ENCODE results near the gene PACSIN2. TPM values are rescaled to one million over a fixed set of nuclear protein-coding genes. Genes with fewer than 3 reads are reported as not detected.

PACSIN2 gene
- total RNA-seq, 1 donor from 2014 or later = 61.0 TPM

GRCh38 chr22:43047605-43048004 is 32.7 kb upstream of the PACSIN2 start:
- Mint-ChIP-seq H3K4me3 (ENCODE audit: low read depth) (no peak overlapping the region), H3K9me3 (ENCODE audit: low read depth) (no peaks in the 10 kb centered on the region), H3K4me1 (ENCODE audit: low read depth) (no peaks in the 10 kb centered on the region), H3K36me3 (ENCODE audit: insufficient read depth) (peaks cover 4% of the 10 kb centered on the region), H3K27ac (no peak overlapping the region), H3K27me3 (no peaks in the 10 kb centered on the region)
- TF ChIP-seq CTCF (IDR thresholded peaks at IDR 0.05; ENCODE audit: unreplicated experiment) = no peak
- DNase-seq (ENCODE audit: low spot score, unreplicated experiment) = no peak

- no peak for DNase-seq (ENCODE audit: low spot score, unreplicated experiment)
- TF ChIP-seq CTCF (IDR thresholded peaks at IDR 0.05; ENCODE audit: unreplicated experiment) = no peak
- peaks cover 2% of the 10 kb centered on the region for H3K36me3 Mint-ChIP-seq (ENCODE audit: insufficient read depth)
- H3K9me3 Mint-ChIP-seq (ENCODE audit: low read depth) = no peaks in the 10 kb centered on the region
- H3K27me3 Mint-ChIP-seq = no peaks in the 10 kb centered on the region
- H3K27ac Mint-ChIP-seq = no peak overlapping the region
- H3K4me3 Mint-ChIP-seq (ENCODE audit: low read depth) = no peak overlapping the region
- no peaks in the 10 kb centered on the region for H3K4me1 Mint-ChIP-seq (ENCODE audit: low read depth)
These were observed 29.4 kb upstream of the PACSIN2 start for GRCh38 chr22:43044290-43044712.

- Mint-ChIP-seq H3K27ac (no peak overlapping the region), H3K27me3 (no peaks in the 10 kb centered on the region), H3K36me3 (ENCODE audit: insufficient read depth) (peaks cover 4% of the 10 kb centered on the region), H3K4me3 (ENCODE audit: low read depth) (no peak overlapping the region), H3K4me1 (ENCODE audit: low read depth) (no peaks in the 10 kb centered on the region), H3K9me3 (ENCODE audit: low read depth) (no peaks in the 10 kb centered on the region)
- no peak for DNase-seq (ENCODE audit: low spot score, unreplicated experiment)
- no peak for TF ChIP-seq CTCF (IDR thresholded peaks at IDR 0.05; ENCODE audit: unreplicated experiment)
These were observed 27.3 kb upstream of the PACSIN2 start for GRCh38 chr22:43042101-43042780.

- Mint-ChIP-seq H3K36me3 (ENCODE audit: insufficient read depth) (peaks cover 3% of the 10 kb centered on the region), H3K27me3 (no peaks in the 10 kb centered on the region), H3K9me3 (ENCODE audit: low read depth) (no peaks in the 10 kb centered on the region), H3K4me3 (ENCODE audit: low read depth) (no peak overlapping the region), H3K27ac (peak overlapping the region; percentile 93), H3K4me1 (ENCODE audit: low read depth) (no peaks in the 10 kb centered on the region)
- DNase-seq (ENCODE audit: low spot score, unreplicated experiment) = no peak
- no peak for TF ChIP-seq CTCF (IDR thresholded peaks at IDR 0.05; ENCODE audit: unreplicated experiment)
These were observed 24.9 kb upstream of the PACSIN2 start for GRCh38 chr22:43039800-43040199.

- peak overlapping the region; percentile 20 for H3K27ac Mint-ChIP-seq
- H3K36me3 Mint-ChIP-seq (ENCODE audit: insufficient read depth) = peaks cover 3% of the 10 kb centered on the region
- H3K27me3 Mint-ChIP-seq = no peaks in the 10 kb centered on the region
- H3K9me3 Mint-ChIP-seq (ENCODE audit: low read depth) = no peaks in the 10 kb centered on the region
- no peak for TF ChIP-seq CTCF (IDR thresholded peaks at IDR 0.05; ENCODE audit: unreplicated experiment)
- H3K4me3 Mint-ChIP-seq (ENCODE audit: low read depth) = no peak overlapping the region
- no peak for DNase-seq (ENCODE audit: low spot score, unreplicated experiment)
- no peaks in the 10 kb centered on the region for H3K4me1 Mint-ChIP-seq (ENCODE audit: low read depth)
These were observed 23.4 kb upstream of the PACSIN2 start for GRCh38 chr22:43038325-43038724.
